ENCODE measurements around the gene ZNF234. TPM values are rescaled to one million over a fixed set of nuclear protein-coding genes. Genes with fewer than 3 reads are reported as not detected.

Gene ZNF234
- total and polyA plus RNA-seq, 4 donors: 1.1 to 5.2 (median 3.2) TPM

DNA sequence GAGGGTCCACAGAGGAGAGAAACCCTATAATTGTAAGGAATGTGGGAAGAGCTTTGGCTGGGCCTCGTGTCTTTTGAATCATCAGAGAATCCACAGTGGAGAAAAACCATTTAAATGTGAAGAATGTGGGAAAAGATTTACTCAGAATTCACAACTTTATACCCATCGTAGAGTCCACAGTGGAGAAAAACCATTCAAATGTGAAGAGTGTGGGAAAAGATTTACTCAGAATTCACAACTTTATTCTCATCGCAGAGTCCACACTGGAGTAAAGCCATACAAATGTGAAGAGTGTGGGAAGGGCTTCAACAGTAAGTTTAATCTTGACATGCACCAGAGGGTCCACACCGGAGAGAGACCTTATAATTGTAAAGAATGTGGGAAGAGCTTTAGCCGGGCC, 9.4 kb upstream of the ZNF234 start (continued):
- TF ChIP-seq TAF1 (conservative IDR thresholded peaks at IDR 0.05): no peak
- no peak for TF ChIP-seq SP1 (IDR thresholded peaks at IDR 0.05)
- TF ChIP-seq JUND (IDR thresholded peaks at IDR 0.05): no peak

DNA sequence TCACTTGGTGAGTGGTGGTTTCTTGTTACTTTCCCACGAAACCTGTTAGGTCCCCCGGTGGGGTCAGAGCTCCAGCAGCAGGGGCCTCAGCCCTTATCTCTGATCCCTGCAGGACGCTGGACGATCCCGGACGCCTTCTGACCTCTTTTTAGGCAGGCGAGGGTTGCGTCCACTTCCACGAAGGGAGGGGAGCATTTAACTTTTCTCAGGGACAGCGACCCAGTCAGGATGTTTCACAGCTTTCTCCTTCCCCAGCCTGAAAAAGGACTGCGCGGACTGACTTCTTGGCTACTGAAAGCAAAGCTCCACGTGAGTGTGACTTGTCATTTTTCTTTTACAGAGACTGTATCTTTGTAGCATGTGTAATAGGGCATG, 692 bp downstream of the ZNF234 start:
- TF ChIP-seq, protein P1, sequence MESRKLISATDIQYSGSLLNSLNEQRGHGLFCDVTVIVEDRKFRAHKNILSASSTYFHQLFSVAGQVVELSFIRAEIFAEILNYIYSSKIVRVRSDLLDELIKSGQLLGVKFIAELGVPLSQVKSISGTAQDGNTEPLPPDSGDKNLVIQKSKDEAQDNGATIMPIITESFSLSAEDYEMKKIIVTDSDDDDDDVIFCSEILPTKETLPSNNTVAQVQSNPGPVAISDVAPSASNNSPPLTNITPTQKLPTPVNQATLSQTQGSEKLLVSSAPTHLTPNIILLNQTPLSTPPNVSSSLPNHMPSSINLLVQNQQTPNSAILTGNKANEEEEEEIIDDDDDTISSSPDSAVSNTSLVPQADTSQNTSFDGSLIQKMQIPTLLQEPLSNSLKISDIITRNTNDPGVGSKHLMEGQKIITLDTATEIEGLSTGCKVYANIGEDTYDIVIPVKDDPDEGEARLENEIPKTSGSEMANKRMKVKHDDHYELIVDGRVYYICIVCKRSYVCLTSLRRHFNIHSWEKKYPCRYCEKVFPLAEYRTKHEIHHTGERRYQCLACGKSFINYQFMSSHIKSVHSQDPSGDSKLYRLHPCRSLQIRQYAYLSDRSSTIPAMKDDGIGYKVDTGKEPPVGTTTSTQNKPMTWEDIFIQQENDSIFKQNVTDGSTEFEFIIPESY (IDR thresholded peaks at IDR 0.05): no peak
- TF ChIP-seq FOXA1 (IDR thresholded peaks at IDR 0.05) (no peak), EGR1 (IDR thresholded peaks at IDR 0.05; ENCODE audit: low read depth in 2 of 2) (no peak), TAF1 (conservative IDR thresholded peaks at IDR 0.05) (no peak), RXRA (IDR thresholded peaks at IDR 0.05) (no peak), YY1 (IDR thresholded peaks at IDR 0.05) (no peak), SP1 (IDR thresholded peaks at IDR 0.05) (no peak), FOXA2 (IDR thresholded peaks at IDR 0.05) (no peak), HNF4G (IDR thresholded peaks at IDR 0.05) (no peak), RAD21 (IDR thresholded peaks at IDR 0.05) (no peak), JUND (IDR thresholded peaks at IDR 0.05) (no peak)
- TF ChIP-seq, protein P2, sequence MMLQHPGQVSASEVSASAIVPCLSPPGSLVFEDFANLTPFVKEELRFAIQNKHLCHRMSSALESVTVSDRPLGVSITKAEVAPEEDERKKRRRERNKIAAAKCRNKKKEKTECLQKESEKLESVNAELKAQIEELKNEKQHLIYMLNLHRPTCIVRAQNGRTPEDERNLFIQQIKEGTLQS (IDR thresholded peaks at IDR 0.05): no peak
- TF ChIP-seq, protein P3, sequence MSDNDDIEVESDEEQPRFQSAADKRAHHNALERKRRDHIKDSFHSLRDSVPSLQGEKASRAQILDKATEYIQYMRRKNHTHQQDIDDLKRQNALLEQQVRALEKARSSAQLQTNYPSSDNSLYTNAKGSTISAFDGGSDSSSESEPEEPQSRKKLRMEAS (IDR thresholded peaks at IDR 0.05): no peak
- TF ChIP-seq, protein P4, sequence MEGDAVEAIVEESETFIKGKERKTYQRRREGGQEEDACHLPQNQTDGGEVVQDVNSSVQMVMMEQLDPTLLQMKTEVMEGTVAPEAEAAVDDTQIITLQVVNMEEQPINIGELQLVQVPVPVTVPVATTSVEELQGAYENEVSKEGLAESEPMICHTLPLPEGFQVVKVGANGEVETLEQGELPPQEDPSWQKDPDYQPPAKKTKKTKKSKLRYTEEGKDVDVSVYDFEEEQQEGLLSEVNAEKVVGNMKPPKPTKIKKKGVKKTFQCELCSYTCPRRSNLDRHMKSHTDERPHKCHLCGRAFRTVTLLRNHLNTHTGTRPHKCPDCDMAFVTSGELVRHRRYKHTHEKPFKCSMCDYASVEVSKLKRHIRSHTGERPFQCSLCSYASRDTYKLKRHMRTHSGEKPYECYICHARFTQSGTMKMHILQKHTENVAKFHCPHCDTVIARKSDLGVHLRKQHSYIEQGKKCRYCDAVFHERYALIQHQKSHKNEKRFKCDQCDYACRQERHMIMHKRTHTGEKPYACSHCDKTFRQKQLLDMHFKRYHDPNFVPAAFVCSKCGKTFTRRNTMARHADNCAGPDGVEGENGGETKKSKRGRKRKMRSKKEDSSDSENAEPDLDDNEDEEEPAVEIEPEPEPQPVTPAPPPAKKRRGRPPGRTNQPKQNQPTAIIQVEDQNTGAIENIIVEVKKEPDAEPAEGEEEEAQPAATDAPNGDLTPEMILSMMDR (IDR thresholded peaks at IDR 0.05; ENCODE audit: low read depth, low read length, missing input control): no peak
- TF ChIP-seq, protein P5, sequence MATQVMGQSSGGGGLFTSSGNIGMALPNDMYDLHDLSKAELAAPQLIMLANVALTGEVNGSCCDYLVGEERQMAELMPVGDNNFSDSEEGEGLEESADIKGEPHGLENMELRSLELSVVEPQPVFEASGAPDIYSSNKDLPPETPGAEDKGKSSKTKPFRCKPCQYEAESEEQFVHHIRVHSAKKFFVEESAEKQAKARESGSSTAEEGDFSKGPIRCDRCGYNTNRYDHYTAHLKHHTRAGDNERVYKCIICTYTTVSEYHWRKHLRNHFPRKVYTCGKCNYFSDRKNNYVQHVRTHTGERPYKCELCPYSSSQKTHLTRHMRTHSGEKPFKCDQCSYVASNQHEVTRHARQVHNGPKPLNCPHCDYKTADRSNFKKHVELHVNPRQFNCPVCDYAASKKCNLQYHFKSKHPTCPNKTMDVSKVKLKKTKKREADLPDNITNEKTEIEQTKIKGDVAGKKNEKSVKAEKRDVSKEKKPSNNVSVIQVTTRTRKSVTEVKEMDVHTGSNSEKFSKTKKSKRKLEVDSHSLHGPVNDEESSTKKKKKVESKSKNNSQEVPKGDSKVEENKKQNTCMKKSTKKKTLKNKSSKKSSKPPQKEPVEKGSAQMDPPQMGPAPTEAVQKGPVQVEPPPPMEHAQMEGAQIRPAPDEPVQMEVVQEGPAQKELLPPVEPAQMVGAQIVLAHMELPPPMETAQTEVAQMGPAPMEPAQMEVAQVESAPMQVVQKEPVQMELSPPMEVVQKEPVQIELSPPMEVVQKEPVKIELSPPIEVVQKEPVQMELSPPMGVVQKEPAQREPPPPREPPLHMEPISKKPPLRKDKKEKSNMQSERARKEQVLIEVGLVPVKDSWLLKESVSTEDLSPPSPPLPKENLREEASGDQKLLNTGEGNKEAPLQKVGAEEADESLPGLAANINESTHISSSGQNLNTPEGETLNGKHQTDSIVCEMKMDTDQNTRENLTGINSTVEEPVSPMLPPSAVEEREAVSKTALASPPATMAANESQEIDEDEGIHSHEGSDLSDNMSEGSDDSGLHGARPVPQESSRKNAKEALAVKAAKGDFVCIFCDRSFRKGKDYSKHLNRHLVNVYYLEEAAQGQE (IDR thresholded peaks at IDR 0.05): no peak
- DNase-seq (ENCODE audit: low spot score): peak; percentile 35
- Histone ChIP-seq H3K9me3 (ENCODE audit: control insufficient read depth in 4 of 4, low read length in 3 of 4) (peaks cover 0 to 17% (median 7%) of the 10 kb centered on the region in 4 donors), H3K36me3 (ENCODE audit: control insufficient read depth in 4 of 4, insufficient read depth in 3 of 4, low read depth in 1 of 4, low read length in 3 of 4) (peaks cover 3 to 28% (median 27%) of the 10 kb centered on the region in 4 donors), H3K4me1 (ENCODE audit: control insufficient read depth in 4 of 4, insufficient read depth in 4 of 4, low read length in 3 of 4) (peaks cover 2 to 16% (median 8%) of the 10 kb centered on the region in 4 donors), H3K9ac (ENCODE audit: low read depth in 1 of 2, low read length in 2 of 2) (peak overlapping the region in 1 of 2 donors; percentile 52), H3K27ac (ENCODE audit: low read depth in 1 of 2, low read length in 2 of 2) (no peak overlapping the region), H3K27me3 (ENCODE audit: control insufficient read depth in 4 of 4, insufficient read depth in 4 of 4, low read length in 3 of 4) (no peaks in the 10 kb centered on the region), H3K4me3 (ENCODE audit: low read depth in 1 of 3, low read length in 3 of 3) (peak overlapping the region; percentile 64 to 92 (median 79))
- WGBS: 13% methylated on average over 13 of the region's 13 CpGs

Measured in liver (tissue), 9 donors.